ENCODE measurements around the gene EXOC4.

The EXOC4 gene

DNA sequence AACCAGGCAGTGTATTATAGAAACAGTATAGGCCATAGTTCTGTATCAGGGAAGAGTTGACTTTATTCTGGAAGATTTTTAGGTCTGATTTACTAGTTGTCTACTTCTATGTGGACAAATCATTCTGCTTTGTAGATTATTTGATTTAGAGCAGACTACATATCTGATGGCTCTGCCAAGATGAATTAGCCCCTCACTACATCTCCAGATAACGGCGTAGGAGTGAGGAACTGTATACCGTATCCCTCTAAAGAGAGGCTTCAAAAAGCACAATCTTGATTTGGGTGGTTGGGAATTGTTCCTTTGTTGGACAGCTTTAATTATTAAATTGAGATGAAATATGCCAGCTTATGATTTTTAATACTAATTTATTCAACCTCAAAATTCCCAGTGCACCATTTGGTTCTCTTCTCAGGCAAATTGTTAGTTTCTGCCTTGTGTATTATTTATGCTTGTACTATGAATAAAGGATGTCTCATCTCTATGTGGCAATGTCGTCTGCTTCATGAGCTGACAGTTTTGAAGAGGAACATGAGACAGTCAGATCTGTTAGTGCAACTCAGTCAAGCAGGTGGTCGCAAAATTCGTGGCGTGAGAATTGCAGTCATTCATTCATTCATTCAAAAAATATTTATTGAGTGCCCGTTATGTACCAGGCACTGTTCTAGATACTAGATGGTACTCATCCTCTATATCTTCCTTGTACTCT lies 422.8 kb downstream of the EXOC4 start:
- Histone ChIP-seq H3K27ac (ENCODE audit: low read depth, low read length) (no peak overlapping the region), H3K56ac (ENCODE audit: low read length) (no peak overlapping the region), H3K27me3 (ENCODE audit: insufficient read depth, low read length, poor library complexity) (no peaks in the 10 kb centered on the region), H3K79me2 (ENCODE audit: control insufficient read depth, insufficient read depth, low read length) (no peaks in the 10 kb centered on the region), H2BK15ac (replicated peaks; ENCODE audit: low read depth) (no peak overlapping the region), H2BK5ac (ENCODE audit: low read length) (no peak overlapping the region), H2AK5ac (ENCODE audit: low read length) (no peak overlapping the region), H3K4me1 (ENCODE audit: control insufficient read depth, low read depth, low read length) (no peaks in the 10 kb centered on the region), H3K4me2 (ENCODE audit: low read length) (no peak overlapping the region), H2BK120ac (ENCODE audit: low read depth, low read length) (no peak overlapping the region), H4K5ac (ENCODE audit: low read length) (no peak overlapping the region), H3K18ac (ENCODE audit: low read length) (no peak overlapping the region), H3K4me3 (ENCODE audit: low read length) (no peak overlapping the region), H3K9ac (ENCODE audit: low read length) (no peak overlapping the region), H4K8ac (ENCODE audit: low read depth, low read length) (no peak overlapping the region), H3K4ac (ENCODE audit: low read depth, low read length) (no peak overlapping the region), H3K23ac (ENCODE audit: low read length) (no peak overlapping the region), H3K36me3 (ENCODE audit: control insufficient read depth, insufficient read depth, low read length) (no peaks in the 10 kb centered on the region), H3K79me1 (ENCODE audit: low read length) (no peaks in the 10 kb centered on the region)
- DNase-seq = no peak
- WGBS (ENCODE audit: extremely low coverage, insufficient coverage, low lambda C conversion rate) = no CpG with 5 or more reads among the region's 8 CpGs

- Histone ChIP-seq H2BK120ac (ENCODE audit: low read depth, low read length) (no peak overlapping the region), H3K23ac (ENCODE audit: low read length) (no peak overlapping the region), H2BK15ac (replicated peaks; ENCODE audit: low read depth) (no peak overlapping the region), H3K79me1 (ENCODE audit: low read length) (no peaks in the 10 kb centered on the region), H3K18ac (ENCODE audit: low read length) (no peak overlapping the region), H3K9ac (ENCODE audit: low read length) (no peak overlapping the region), H3K4ac (ENCODE audit: low read depth, low read length) (no peak overlapping the region), H3K79me2 (ENCODE audit: control insufficient read depth, insufficient read depth, low read length) (no peaks in the 10 kb centered on the region), H2BK5ac (ENCODE audit: low read length) (no peak overlapping the region), H3K4me1 (ENCODE audit: control insufficient read depth, low read depth, low read length) (no peaks in the 10 kb centered on the region), H3K27me3 (ENCODE audit: insufficient read depth, low read length, poor library complexity) (no peaks in the 10 kb centered on the region), H2AK5ac (ENCODE audit: low read length) (no peak overlapping the region), H3K36me3 (ENCODE audit: control insufficient read depth, insufficient read depth, low read length) (no peaks in the 10 kb centered on the region), H3K4me2 (ENCODE audit: low read length) (no peak overlapping the region), H4K5ac (ENCODE audit: low read length) (no peak overlapping the region), H4K8ac (ENCODE audit: low read depth, low read length) (no peak overlapping the region), H3K27ac (ENCODE audit: low read depth, low read length) (no peak overlapping the region), H3K56ac (ENCODE audit: low read length) (no peak overlapping the region), H3K4me3 (ENCODE audit: low read length) (no peak overlapping the region)
- DNase-seq = no peak
- WGBS (ENCODE audit: extremely low coverage, insufficient coverage, low lambda C conversion rate) = no CpG with 5 or more reads among the region's 2 CpGs
Observed at GRCh38 chr7:133676805-133677370, 424.0 kb downstream of the EXOC4 start.

DNA sequence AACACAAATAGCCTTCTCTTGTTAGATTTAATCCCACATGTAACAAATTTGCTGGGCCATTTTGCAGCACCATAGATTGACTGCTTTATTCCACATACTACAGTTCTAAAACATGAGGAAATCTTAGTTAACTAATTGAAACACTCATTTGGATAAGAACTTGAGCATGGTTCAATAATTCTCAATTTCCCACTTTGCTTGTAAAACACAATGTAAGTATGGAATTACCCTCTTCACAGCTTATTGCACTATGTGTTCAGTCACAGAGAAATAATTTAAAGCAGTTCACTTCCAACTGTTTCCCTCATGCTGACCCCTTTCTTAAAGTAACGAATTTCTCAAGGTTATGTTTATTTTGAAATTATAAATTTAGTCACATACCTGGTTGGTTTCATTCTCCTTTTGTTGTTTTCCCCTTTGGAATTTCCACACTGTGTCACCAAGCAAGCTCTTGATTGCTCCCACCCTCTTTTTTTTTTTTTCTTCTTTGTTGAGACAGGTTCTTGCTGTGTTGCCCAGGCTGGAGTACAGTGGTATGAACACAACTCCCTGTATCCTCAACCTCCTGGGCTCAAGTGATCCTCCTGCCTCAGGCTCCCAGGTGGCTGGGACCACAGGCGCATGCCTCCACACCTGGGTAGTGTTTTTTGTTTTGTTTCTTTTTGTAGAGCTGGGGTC lies 425.4 kb downstream of the EXOC4 start:
- Histone ChIP-seq H3K4me2 (ENCODE audit: low read length) (no peak overlapping the region), H3K23ac (ENCODE audit: low read length) (no peak overlapping the region), H2BK5ac (ENCODE audit: low read length) (no peak overlapping the region), H2AK5ac (ENCODE audit: low read length) (no peak overlapping the region), H4K5ac (ENCODE audit: low read length) (no peak overlapping the region), H3K27ac (ENCODE audit: low read depth, low read length) (no peak overlapping the region), H3K79me2 (ENCODE audit: control insufficient read depth, insufficient read depth, low read length) (no peaks in the 10 kb centered on the region), H4K8ac (ENCODE audit: low read depth, low read length) (no peak overlapping the region), H3K36me3 (ENCODE audit: control insufficient read depth, insufficient read depth, low read length) (no peaks in the 10 kb centered on the region), H3K4me1 (ENCODE audit: control insufficient read depth, low read depth, low read length) (peaks cover 3% of the 10 kb centered on the region), H3K79me1 (ENCODE audit: low read length) (no peaks in the 10 kb centered on the region), H3K27me3 (ENCODE audit: insufficient read depth, low read length, poor library complexity) (no peaks in the 10 kb centered on the region), H3K56ac (ENCODE audit: low read length) (no peak overlapping the region), H3K9ac (ENCODE audit: low read length) (no peak overlapping the region), H2BK120ac (ENCODE audit: low read depth, low read length) (no peak overlapping the region), H3K4ac (ENCODE audit: low read depth, low read length) (no peak overlapping the region), H3K18ac (ENCODE audit: low read length) (no peak overlapping the region), H3K4me3 (ENCODE audit: low read length) (no peak overlapping the region), H2BK15ac (replicated peaks; ENCODE audit: low read depth) (no peak overlapping the region)
- WGBS (ENCODE audit: extremely low coverage, insufficient coverage, low lambda C conversion rate) = no CpG with 5 or more reads among the region's 2 CpGs
- DNase-seq = no peak

GRCh38 chr7:133679977-133680376 lies 427.1 kb downstream of the EXOC4 start:
- H4K8ac ChIP-seq (ENCODE audit: low read depth, low read length) = no peak overlapping the region
- no peak overlapping the region for H2BK120ac ChIP-seq (ENCODE audit: low read depth, low read length)
- no peak overlapping the region for H2BK5ac ChIP-seq (ENCODE audit: low read length)
- no peak overlapping the region for H3K4me3 ChIP-seq (ENCODE audit: low read length)
- no peak overlapping the region for H3K18ac ChIP-seq (ENCODE audit: low read length)
- no peaks in the 10 kb centered on the region for H3K79me1 ChIP-seq (ENCODE audit: low read length)
- no peak overlapping the region for H4K5ac ChIP-seq (ENCODE audit: low read length)
- no peaks in the 10 kb centered on the region for H3K79me2 ChIP-seq (ENCODE audit: control insufficient read depth, insufficient read depth, low read length)
- H2AK5ac ChIP-seq (ENCODE audit: low read length) = no peak overlapping the region
- H3K9ac ChIP-seq (ENCODE audit: low read length) = no peak overlapping the region
- H2BK15ac ChIP-seq (replicated peaks; ENCODE audit: low read depth) = no peak overlapping the region
- H3K36me3 ChIP-seq (ENCODE audit: control insufficient read depth, insufficient read depth, low read length) = no peaks in the 10 kb centered on the region
- H3K4me2 ChIP-seq (ENCODE audit: low read length) = no peak overlapping the region
- H3K56ac ChIP-seq (ENCODE audit: low read length) = no peak overlapping the region
- H3K4me1 ChIP-seq (ENCODE audit: control insufficient read depth, low read depth, low read length) = peaks cover 3% of the 10 kb centered on the region
- H3K4ac ChIP-seq (ENCODE audit: low read depth, low read length) = no peak overlapping the region
- DNase-seq = no peak
- H3K27ac ChIP-seq (ENCODE audit: low read depth, low read length) = no peak overlapping the region
- no peaks in the 10 kb centered on the region for H3K27me3 ChIP-seq (ENCODE audit: insufficient read depth, low read length, poor library complexity)
- no peak overlapping the region for H3K23ac ChIP-seq (ENCODE audit: low read length)

GRCh38 chr7:133681529-133681928 lies 428.7 kb downstream of the EXOC4 start:
- DNase-seq = no peak
- Histone ChIP-seq H3K23ac (ENCODE audit: low read length) (no peak overlapping the region), H3K4me2 (ENCODE audit: low read length) (no peak overlapping the region), H2BK5ac (ENCODE audit: low read length) (peak overlapping the region; percentile 36), H2BK15ac (replicated peaks; ENCODE audit: low read depth) (no peak overlapping the region), H3K4me1 (ENCODE audit: control insufficient read depth, low read depth, low read length) (peaks cover 3% of the 10 kb centered on the region), H4K5ac (ENCODE audit: low read length) (no peak overlapping the region), H3K4me3 (ENCODE audit: low read length) (no peak overlapping the region), H3K9ac (ENCODE audit: low read length) (no peak overlapping the region), H2AK5ac (ENCODE audit: low read length) (no peak overlapping the region), H3K27ac (ENCODE audit: low read depth, low read length) (no peak overlapping the region), H3K56ac (ENCODE audit: low read length) (no peak overlapping the region), H4K8ac (ENCODE audit: low read depth, low read length) (no peak overlapping the region), H3K79me1 (ENCODE audit: low read length) (no peaks in the 10 kb centered on the region), H3K4ac (ENCODE audit: low read depth, low read length) (peak overlapping the region; percentile 68), H3K79me2 (ENCODE audit: control insufficient read depth, insufficient read depth, low read length) (no peaks in the 10 kb centered on the region), H3K36me3 (ENCODE audit: control insufficient read depth, insufficient read depth, low read length) (no peaks in the 10 kb centered on the region), H2BK120ac (ENCODE audit: low read depth, low read length) (no peak overlapping the region), H3K27me3 (ENCODE audit: insufficient read depth, low read length, poor library complexity) (no peaks in the 10 kb centered on the region), H3K18ac (ENCODE audit: low read length) (no peak overlapping the region)
- WGBS (ENCODE audit: extremely low coverage, insufficient coverage, low lambda C conversion rate) = no CpG with 5 or more reads among the region's 3 CpGs
